Gastroesophageal sphincter (tissue), 4 donors: ENCODE measurements around the gene MRPL37. TPM values are rescaled to one million over a fixed set of nuclear protein-coding genes. Genes with fewer than 3 reads are reported as not detected.

ENCODE experiments used
- ATAC-seq: fragments of 150-250 bp; one replicate; pipeline ENCODE4 v1.9.1; 2016; ENCODE audit warnings: mild to moderate bottlenecking, moderate library complexity
- H3K27ac ChIP-seq, 4 donors: fragments of 200-600 bp; sonication (generic) in 3 of 4; 1 replicate in 3 of 4; 2 replicates in 1 of 4; pipeline ENCODE4 v1.5.1; 2016 to 2019
- H3K27me3 ChIP-seq: fragments of 200-600 bp; sonication (generic); one replicate; pipeline ENCODE4 v1.5.1; 2019
- H3K36me3 ChIP-seq, 2 donors: fragments of 200-600 bp; sonication (generic); one replicate each; pipeline ENCODE4 v1.5.1; 2019; ENCODE audit warnings: control low read depth in 1 of 2
- H3K4me1 ChIP-seq, 3 donors: fragments of 200-600 bp; sonication (generic); 1 replicate in 2 of 3; 2 replicates in 1 of 3; pipeline ENCODE4 v1.5.1; 2016 to 2019; ENCODE audit warnings: control low read depth in 2 of 3
- H3K4me3 ChIP-seq, 2 donors: fragments of 200-600 bp; sonication (generic); one replicate each; pipeline ENCODE4 v1.5.1; 2019; ENCODE audit warnings: mild to moderate bottlenecking in 1 of 2, moderate library complexity in 1 of 2
- H3K9me3 ChIP-seq, 3 donors: fragments of 200-600 bp; sonication (generic); one replicate each; pipeline ENCODE4 v1.5.1; 2017 to 2019; ENCODE audit warnings: control low read depth in 2 of 3
- CTCF ChIP-seq, 4 experiments: fragments of 200-600 bp in 2 of 4; fragments of 450-650 bp in 2 of 4; sonication (generic) in 1 of 4; IDR thresholded peaks; one replicate each; pipeline ENCODE4 v1.5.1; 2017 to 2019; ENCODE audit warnings: antibody characterized with exemption in 4 of 4, mild to moderate bottlenecking in 2 of 4, moderate library complexity in 2 of 4
- EP300 ChIP-seq: sonication (generic); formaldehyde crosslinking; IDR thresholded peaks from one replicate; pipeline ENCODE4 v1.6.1; 2017; ENCODE audit warnings: antibody characterized with exemption, mild to moderate bottlenecking
- POLR2A ChIP-seq, 2 donors: fragments of 450-650 bp; IDR thresholded peaks; one replicate each; pipeline ENCODE4 v1.6.1; 2017; ENCODE audit warnings: antibody characterized with exemption in 2 of 2, mild to moderate bottlenecking in 2 of 2, moderate library complexity in 1 of 2
- POLR2AphosphoS5 ChIP-seq: sonication (generic); formaldehyde crosslinking; IDR thresholded peaks from one replicate; pipeline ENCODE4 v1.6.1; 2017; ENCODE audit warnings: antibody characterized with exemption
- WGBS, 2 donors: methylation state at CpG; one replicate each; pipeline ENCODE4 v1.1.5; 2018; ENCODE audit warnings: low coverage in 1 of 2; 5-methylcytosine and 5-hydroxymethylcytosine counted together
- total RNA-seq, 4 donors: library from RNA; depleted of rRNA; stranded (reverse); fragments of >200 nt; gene quantifications; one replicate each; pipeline ENCODE4 v1.1.0, GENCODE V29; 2016

MRPL37 gene
- total RNA-seq, 4 donors from 2014 or later = 37.3 to 64.5 (median 52.0) TPM

- Histone ChIP-seq H3K4me1 (peaks cover 0 to 11% (median 0%) of the 10 kb centered on the region in 3 donors), H3K4me3 (no peak overlapping the region), H3K36me3 (peaks cover 0 to 78% of the 10 kb centered on the region in 2 donors), H3K27ac (no peak overlapping the region), H3K9me3 (no peaks in the 10 kb centered on the region), H3K27me3 (no peaks in the 10 kb centered on the region)
- 84 to 100% methylated on average over 1 to 7 of the region's 12 CpGs for whole genome bisulfite sequencing, 2 donors
- no peak for ATAC-seq
- TF ChIP-seq POLR2AphosphoS5 (no peak), CTCF (IDR thresholded peaks at IDR 0.05) (no peak), POLR2A (IDR thresholded peaks at IDR 0.05) (no peak), EP300 (no peak)
Observed at GRCh38 chr1:54238353-54239034, 38.5 kb downstream of the MRPL37 start.

GRCh38 chr1:54239035-54239383 is 39.0 kb downstream of the MRPL37 start:
- Histone ChIP-seq H3K4me1 (peaks cover 0 to 11% (median 0%) of the 10 kb centered on the region in 3 donors), H3K36me3 (peaks cover 0 to 83% of the 10 kb centered on the region in 2 donors), H3K9me3 (no peaks in the 10 kb centered on the region), H3K27ac (peak overlapping the region in 1 of 4 donors; percentile 35), H3K27me3 (no peaks in the 10 kb centered on the region), H3K4me3 (no peak overlapping the region)
- ATAC-seq = no peak
- TF ChIP-seq POLR2AphosphoS5 = no peak
- no peak for TF ChIP-seq EP300
- TF ChIP-seq CTCF (IDR thresholded peaks at IDR 0.05) = no peak
- no peak for TF ChIP-seq POLR2A (IDR thresholded peaks at IDR 0.05)
- WGBS, 2 donors = 57 to 61% methylated on average over 5 of the region's 5 CpGs

- H3K4me3 ChIP-seq = no peak overlapping the region
- TF ChIP-seq POLR2A (IDR thresholded peaks at IDR 0.05) = no peak
- no peak for TF ChIP-seq EP300
- no peak for TF ChIP-seq POLR2AphosphoS5
- no peak for TF ChIP-seq CTCF (IDR thresholded peaks at IDR 0.05)
- H3K9me3 ChIP-seq = no peaks in the 10 kb centered on the region
- WGBS, 2 donors = 33 to 70% methylated on average over 2 to 3 of the region's 10 CpGs
- peaks cover 0 to 11% (median 0%) of the 10 kb centered on the region in 3 donors for H3K4me1 ChIP-seq
- H3K27ac ChIP-seq = peak overlapping the region in 1 of 4 donors; percentile 35
- H3K36me3 ChIP-seq = peaks cover 0 to 89% of the 10 kb centered on the region in 2 donors
- peak; percentile 29 for ATAC-seq
- H3K27me3 ChIP-seq = no peaks in the 10 kb centered on the region
Observed at GRCh38 chr1:54239631-54240031, 39.7 kb downstream of the MRPL37 start.

- Histone ChIP-seq H3K27ac (no peak overlapping the region), H3K27me3 (no peaks in the 10 kb centered on the region), H3K4me1 (peaks cover 0 to 22% (median 0%) of the 10 kb centered on the region in 3 donors), H3K4me3 (no peak overlapping the region), H3K36me3 (peaks cover 0 to 95% of the 10 kb centered on the region in 2 donors), H3K9me3 (no peaks in the 10 kb centered on the region)
- no peak for TF ChIP-seq POLR2AphosphoS5
- 100% methylated on average over 1 of the region's 12 CpGs; no CpG with 5 or more reads in 1 of the 2 donors for WGBS, 2 donors
- no peak for ATAC-seq
Observed at GRCh38 chr1:54240741-54241335, 40.9 kb downstream of the MRPL37 start.

GRCh38 chr1:54241364-54241763 is 41.4 kb downstream of the MRPL37 start:
- H3K4me1 ChIP-seq = peaks cover 0 to 28% (median 0%) of the 10 kb centered on the region in 3 donors
- H3K9me3 ChIP-seq = no peaks in the 10 kb centered on the region
- 62 to 69% methylated on average over 4 to 5 of the region's 6 CpGs for WGBS, 2 donors
- no peak overlapping the region for H3K4me3 ChIP-seq
- H3K27ac ChIP-seq = no peak overlapping the region
- ATAC-seq = no peak
- TF ChIP-seq CTCF (IDR thresholded peaks at IDR 0.05) (no peak), POLR2A (IDR thresholded peaks at IDR 0.05) (no peak), POLR2AphosphoS5 (no peak), EP300 (no peak)
- H3K36me3 ChIP-seq = peaks cover 0 to 94% of the 10 kb centered on the region in 2 donors
- no peaks in the 10 kb centered on the region for H3K27me3 ChIP-seq
